HFF-Myc (cell line): Measurements from ENCODE around the gene ZNF672.

ENCODE experiments used
- DNase-seq: peaks from one replicate; pipeline ENCODE4 v3.0.0-alpha.2; 2011; ENCODE audit warnings: low read depth; ENCODE audit errors: extremely low read depth
- H3K4me3 ChIP-seq: replicated peaks from 2 replicates; pipeline ENCODE4 v1.5.1; 2011; ENCODE audit warnings: low read depth, mild to moderate bottlenecking, control low read depth, low read length
- CTCF ChIP-seq: IDR thresholded peaks from 2 replicates; pipeline ENCODE4 v1.5.1; 2012; ENCODE audit warnings: mild to moderate bottlenecking, low read depth, low read length, control low read depth; ENCODE audit errors: missing control alignments

Gene ZNF672

GRCh38 chr1:248861616-248862015, 23.6 kb downstream of the ZNF672 start:
- no peak for DNase-seq
- H3K4me3 ChIP-seq: no peak overlapping the region
- no peak for TF ChIP-seq CTCF

- H3K4me3 ChIP-seq: peak overlapping the region; percentile 46
- no peak for TF ChIP-seq CTCF
- DNase-seq: no peak
These were observed 24.6 kb downstream of the ZNF672 start for GRCh38 chr1:248862695-248862997.

DNA sequence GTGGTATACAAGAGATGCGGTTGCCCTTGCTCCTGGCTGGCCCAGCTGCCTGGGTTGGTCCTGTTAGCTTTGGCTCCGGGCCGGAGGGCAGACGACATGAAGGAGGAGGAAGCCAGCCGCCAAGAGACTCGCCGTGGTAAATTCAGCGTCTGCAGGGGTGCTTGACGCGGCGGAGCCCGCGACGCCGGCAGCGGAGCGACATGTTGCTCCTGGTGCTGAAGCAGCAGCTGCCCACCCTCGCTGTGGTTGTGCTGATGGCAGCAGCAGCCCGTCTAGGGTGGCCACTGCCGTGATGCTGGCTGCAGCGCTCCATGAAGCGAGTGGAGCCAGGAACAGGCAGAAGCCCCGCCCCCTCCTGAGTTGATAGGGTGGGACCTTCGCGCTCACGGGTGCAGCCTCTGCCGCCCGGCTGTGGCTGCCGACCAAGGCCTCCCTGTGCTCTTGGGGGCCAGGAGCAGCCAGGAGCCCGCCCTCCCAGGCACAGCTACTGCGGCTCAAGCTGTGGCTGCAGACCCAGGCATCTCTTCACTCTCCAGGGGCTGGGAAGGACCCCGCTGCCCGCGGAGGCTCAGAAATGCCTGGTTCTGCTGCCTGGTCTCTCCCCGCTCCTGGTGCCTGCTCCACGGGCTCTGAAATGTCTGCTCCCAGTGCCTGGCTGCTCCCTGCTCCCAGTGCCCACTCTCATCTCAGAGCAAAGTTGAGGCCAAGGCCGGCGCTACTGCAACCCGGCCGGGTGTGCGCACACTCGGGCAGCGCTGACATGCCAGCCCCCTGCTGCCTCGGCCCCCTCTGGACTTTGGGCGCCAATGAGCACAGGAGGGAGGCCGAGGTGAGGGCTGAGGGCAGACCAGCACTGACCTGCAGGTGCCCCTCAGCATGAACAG, 25.2 kb downstream of the ZNF672 start:
- TF ChIP-seq CTCF: no peak
- no peak for DNase-seq
- peak overlapping the region; percentile 46 for H3K4me3 ChIP-seq

GRCh38 chr1:248871837-248872401, 33.9 kb downstream of the ZNF672 start:
- peak overlapping the region; percentile 68; the same call in 1 of the 2 replicates for H3K4me3 ChIP-seq
- TF ChIP-seq CTCF: no peak
- no peak for DNase-seq

- H3K4me3 ChIP-seq: peak overlapping the region; percentile 68
- no peak for TF ChIP-seq CTCF
- DNase-seq: no peak
These were observed 34.9 kb downstream of the ZNF672 start for GRCh38 chr1:248872752-248873408.

- peak; percentile 90 for DNase-seq
- peak overlapping the region; percentile 68 for H3K4me3 ChIP-seq
- TF ChIP-seq CTCF: no peak
These were observed 35.5 kb downstream of the ZNF672 start for GRCh38 chr1:248873409-248873992.
